HG02852 (cell line): ENCODE measurements around the gene SUGT1.

Experiments
- ATAC-seq: cut with Tn5 transposase; IDR thresholded peaks from one replicate; pipeline ENCODE4 v1.9.1; 2021; ENCODE audit warnings: mild to moderate bottlenecking, moderate library complexity; ENCODE audit not compliant: unreplicated experiment

The SUGT1 gene

DNA sequence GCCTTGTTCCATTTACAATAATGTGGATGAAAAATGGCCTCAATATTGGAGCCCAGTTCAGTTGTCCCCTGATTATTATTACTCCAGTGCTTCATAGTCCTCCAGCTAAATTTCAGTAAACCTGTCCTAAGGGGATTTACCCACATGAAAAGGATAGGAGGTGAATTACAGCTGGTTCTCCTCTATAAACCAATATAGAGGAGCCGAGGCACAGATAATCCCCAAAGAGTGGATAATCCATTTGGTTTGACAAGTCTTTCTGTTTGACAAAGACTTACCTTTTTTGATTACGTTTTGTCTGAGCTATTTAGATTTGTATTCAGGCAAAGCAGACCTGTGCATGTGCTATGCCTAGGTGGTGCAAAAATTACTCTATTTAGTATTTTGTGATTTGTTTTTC lies 84.3 kb downstream of the SUGT1 start:
- no peak for ATAC-seq

DNA sequence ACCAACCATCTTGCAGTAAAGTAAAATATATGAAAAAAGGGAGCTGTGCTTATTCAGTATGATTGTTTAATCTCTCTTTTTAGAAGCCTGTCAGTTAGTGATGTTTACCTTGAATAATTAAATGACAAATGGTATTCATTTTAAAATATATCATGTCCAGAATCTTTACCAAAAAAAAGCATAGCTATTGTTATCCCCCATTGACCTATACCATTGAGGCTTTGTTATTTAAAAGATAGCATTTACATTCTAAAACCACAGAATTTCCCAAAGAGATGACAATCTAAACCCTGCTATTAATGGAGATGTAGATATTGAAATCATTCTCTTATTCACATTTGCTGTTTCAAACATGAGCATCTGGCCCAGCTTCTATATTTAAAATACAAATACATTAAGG lies 84.8 kb downstream of the SUGT1 start:
- no peak for ATAC-seq

DNA sequence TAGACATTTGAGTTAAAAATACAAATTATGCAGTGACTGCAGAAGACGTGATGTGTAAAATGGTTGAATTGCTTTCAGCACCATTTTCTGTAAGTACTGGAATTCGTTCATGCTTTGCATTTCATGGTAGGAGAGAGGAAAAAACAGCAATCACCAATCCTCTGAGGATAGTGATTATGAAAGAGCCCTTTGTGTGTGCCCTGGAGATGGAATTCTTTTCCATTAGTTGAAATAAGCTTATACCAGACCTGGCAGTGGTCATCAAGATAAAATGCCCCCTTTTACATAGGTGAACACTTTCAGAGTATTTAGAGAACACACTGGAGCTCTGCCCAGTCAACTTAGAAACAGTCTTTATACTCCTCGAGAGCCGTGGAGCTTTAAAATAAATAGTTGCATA lies 85.3 kb downstream of the SUGT1 start:
- no peak for ATAC-seq

DNA sequence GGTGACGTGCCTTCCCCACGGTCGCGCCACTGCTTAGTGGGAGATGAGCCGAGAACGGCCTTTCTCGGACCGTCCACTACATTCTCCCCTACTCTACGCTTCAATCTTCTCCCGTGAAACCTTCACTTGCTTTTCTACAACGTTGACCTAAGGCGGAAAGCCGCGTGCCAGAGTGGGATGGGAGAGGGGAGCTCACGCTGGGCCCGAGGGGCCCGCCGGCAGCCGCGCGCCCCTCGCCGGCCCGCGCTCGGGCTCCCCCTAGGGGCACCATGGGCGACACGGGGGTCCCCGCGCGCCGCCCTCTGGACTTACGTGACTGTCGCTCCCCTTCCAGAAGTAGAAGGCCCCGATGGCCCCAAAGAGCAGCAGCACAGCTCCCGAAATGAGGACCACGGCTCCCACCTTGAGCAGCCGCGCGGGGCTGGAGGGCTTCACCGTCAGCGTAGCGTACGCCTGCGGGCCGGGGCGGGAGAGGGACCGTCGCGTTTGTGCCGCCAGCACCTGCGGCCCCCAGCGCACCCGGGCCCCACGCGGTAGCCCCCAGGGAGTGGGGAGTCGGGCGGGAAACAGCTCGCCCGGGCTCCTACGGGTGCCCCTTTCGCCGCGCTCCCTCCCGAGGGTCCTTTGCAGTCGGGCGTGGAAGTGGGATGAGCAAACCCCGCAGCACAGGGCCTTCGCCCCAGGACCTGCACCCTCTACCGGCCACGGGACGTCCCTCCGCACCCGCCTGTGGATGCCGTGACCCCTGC lies 86.3 kb downstream of the SUGT1 start:
- peak; percentile 65 for ATAC-seq

DNA sequence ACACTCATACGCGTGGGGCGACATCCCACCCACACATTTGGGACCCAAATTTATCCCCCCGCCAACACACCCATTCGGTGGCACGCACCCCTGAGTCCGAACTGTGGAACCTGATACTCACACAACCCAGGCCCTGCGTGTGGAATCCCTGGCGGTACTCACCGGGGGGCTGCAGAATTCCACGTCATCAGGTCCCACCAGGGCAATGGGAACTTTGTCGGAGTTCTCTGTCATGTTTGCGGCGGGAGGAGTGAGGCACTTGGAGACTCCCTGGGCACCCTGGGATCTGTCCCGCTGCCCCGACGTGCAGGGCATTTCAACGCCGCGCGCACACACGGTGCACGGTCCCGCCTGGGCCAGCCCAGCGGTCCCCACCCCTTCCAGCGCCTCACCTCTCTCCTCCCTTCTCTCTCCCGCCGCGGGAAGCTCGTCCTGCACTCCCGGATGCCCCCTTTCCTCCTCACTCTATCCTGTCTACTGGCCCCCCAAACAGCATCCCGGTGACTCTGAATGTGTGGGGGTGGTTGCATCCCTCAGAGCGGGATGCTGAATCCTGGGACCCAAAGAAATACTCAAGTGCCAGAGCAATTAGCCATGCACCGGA lies 86.9 kb downstream of the SUGT1 start, which contains the start of gene CNMD:
TSS of gene CNMD (minus strand) at position 353 of the 604 bp plus-strand sequence. CDS start at position 234, 119 bp downstream.
- ATAC-seq, result no peak

DNA sequence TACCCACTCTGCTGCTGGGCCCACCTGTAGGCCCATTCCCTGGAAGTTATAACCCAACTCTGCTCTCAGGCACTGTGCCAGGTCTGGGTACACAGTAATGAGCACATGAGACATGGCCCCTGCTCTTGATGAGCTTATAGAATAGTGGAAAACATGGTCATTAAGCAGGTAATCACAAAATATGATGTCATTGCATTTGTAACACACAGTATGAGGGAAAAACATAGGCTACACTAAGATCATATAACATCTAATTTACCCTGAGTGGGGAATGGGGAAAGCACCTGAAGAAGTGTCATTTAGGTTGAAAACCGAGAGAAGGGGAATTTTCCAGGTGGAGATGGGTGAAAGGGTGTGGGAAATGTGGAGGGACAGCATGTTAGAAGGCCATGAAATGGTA lies 90.9 kb downstream of the SUGT1 start:
- no peak for ATAC-seq

DNA sequence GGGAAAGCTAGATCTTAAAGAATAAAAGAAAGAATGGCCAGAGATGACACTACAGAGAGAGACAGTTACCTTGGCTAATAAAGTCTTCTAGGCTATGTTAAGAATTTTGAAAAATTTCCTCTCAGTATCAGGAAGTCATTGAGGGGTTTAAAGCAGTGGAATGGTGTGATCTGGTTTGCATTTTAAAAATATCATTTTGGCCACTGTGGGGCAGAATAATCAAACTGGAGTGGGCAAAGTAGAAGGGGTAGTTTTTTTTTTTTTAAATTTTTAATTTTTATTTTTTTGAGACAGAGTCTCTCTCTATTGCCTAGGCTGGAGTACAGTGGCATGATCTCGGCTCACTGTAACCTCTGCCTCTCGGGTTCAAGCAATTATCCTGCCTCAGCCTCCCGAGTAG lies 91.4 kb downstream of the SUGT1 start:
- ATAC-seq, result no peak

DNA sequence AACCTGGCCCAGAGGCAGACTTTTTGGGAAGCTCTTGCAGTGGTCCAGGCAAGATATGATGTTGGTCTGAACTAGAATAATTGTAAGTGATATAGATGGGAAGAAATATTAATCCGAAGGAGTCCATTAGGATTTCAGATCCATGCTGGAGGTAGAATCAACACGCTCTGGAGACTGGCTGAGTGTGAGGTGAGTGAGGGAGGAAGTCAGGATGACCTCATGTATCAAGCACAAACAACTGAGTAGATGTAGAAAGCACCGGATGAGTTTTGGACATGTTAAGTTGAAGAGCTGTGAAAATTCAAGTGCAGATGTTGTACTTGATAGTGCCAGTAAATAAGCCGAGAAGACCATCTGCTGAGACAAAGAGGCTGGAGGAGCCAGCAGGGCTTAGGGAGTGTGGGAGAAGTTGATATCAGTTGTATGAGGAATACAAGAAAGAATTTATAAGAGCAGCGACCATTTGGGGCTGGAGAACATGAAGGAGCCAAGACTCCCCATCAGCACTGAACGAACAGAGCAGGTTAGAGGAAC lies 92.3 kb downstream of the SUGT1 start:
- no peak for ATAC-seq

DNA sequence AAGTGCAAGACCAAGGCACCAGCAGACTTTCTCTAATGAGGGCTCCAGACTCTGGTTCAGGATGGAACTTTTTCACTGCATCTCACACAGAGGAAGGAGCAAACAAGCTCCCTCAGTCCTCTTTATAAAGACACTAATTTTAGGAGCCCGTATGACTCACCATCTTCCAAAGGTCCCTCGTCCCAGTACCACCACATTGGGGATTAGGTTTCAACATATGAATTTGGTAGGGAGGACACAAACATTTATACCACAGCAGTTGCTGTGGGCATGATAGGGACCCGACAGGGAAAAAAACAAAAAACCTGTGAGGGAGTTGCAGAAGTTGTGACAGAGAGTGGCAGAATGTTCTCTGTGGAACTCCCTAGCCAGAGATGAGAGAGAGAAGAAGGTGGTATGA lies 93.5 kb downstream of the SUGT1 start:
- ATAC-seq, result no peak

DNA sequence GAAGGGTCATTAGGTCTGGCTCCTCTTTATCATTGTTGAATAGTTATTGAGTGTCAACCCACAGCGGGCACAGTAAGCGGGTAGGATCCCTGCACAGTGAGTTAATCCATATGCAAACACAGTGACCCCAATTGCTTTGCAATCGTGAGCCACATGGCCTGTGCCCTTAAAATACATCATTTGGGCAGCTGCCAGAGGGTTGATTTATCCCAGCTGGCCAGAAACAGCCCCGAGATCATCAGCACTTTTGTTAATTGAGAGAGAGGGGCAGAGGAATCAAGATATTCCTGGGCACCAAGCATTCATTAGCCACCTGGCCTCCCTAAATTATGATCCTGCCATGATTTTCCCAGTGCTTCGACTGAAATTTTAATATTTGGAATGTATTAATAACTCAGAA lies 96.8 kb downstream of the SUGT1 start:
- no peak for ATAC-seq
